ENCODE results near the gene LRMDA. TPM values are rescaled to one million over a fixed set of nuclear protein-coding genes. Genes with fewer than 3 reads are reported as not detected.

Gene LRMDA
- total RNA-seq, 2 experiments from 2014 or later = not detected

DNA sequence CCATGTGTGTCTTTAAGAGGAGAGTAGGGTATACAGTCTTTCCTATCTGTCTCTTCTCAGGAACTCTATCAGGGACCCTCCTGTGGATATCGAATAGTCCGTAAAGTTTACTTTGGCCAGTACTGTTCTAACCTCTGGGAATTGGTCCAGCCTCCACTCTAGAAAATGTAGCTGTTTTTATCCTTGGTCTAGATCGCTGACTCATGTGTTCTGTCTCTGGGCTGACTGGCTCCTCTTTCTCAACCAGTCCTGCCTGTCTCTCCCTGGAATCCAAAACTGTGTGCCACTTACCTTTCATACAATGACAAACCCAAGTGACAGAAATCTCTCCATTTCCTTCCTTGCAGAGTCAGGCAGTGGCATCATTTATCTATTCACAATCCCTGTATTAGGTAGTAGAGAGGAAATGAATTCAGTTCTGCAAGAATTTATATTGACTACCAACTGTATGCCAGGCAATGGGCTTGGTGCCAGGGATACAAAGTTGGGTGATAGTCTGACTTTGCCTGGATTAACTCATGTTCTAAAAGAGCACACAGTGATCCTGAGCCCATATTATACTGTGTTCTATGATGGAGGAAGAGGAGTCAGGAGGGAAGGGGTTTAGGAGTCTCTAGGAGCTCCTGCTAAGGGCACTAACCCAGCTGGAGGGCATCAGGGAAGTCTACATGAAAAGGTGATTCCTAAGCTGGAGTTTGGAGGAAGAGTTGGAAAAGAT, 232.7 kb downstream of the LRMDA start:
- no peak for DNase-seq
- TF ChIP-seq, protein P1, sequence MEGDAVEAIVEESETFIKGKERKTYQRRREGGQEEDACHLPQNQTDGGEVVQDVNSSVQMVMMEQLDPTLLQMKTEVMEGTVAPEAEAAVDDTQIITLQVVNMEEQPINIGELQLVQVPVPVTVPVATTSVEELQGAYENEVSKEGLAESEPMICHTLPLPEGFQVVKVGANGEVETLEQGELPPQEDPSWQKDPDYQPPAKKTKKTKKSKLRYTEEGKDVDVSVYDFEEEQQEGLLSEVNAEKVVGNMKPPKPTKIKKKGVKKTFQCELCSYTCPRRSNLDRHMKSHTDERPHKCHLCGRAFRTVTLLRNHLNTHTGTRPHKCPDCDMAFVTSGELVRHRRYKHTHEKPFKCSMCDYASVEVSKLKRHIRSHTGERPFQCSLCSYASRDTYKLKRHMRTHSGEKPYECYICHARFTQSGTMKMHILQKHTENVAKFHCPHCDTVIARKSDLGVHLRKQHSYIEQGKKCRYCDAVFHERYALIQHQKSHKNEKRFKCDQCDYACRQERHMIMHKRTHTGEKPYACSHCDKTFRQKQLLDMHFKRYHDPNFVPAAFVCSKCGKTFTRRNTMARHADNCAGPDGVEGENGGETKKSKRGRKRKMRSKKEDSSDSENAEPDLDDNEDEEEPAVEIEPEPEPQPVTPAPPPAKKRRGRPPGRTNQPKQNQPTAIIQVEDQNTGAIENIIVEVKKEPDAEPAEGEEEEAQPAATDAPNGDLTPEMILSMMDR (IDR thresholded peaks at IDR 0.05) = no peak
- ATAC-seq (ENCODE audit: poor library complexity) = no peak
- Histone ChIP-seq H3K9me3 (ENCODE audit: control insufficient read depth in 1 of 2, insufficient read depth in 1 of 2, low read length in 2 of 2) (no peaks in the 10 kb centered on the region), H3K4me1 (ENCODE audit: insufficient read depth, low read length) (no peaks in the 10 kb centered on the region), H3K36me3 (ENCODE audit: insufficient read depth, low read length) (no peaks in the 10 kb centered on the region), H3K27ac (ENCODE audit: low read depth in 1 of 2, low read length in 2 of 2) (no peak overlapping the region), H3K4me3 (ENCODE audit: low read length) (no peak overlapping the region), H3K27me3 (ENCODE audit: control insufficient read depth in 1 of 2, insufficient read depth in 2 of 2, low read length in 2 of 2) (no peaks in the 10 kb centered on the region)
- Mint-ChIP-seq H3K36me3 (ENCODE audit: low read depth) (no peaks in the 10 kb centered on the region), H3K27me3 (peaks cover 9% of the 10 kb centered on the region), H3K4me3 (no peak overlapping the region), H3K9me3 (no peaks in the 10 kb centered on the region), H3K4me1 (ENCODE audit: low read depth) (no peaks in the 10 kb centered on the region), H3K27ac (no peak overlapping the region)
- intact Hi-C loops (cut with DNase I, micrococcal nuclease) = no loop called here
- CTCF ChIA-PET = no interaction called here
- POLR2A ChIA-PET = no interaction called here

DNA sequence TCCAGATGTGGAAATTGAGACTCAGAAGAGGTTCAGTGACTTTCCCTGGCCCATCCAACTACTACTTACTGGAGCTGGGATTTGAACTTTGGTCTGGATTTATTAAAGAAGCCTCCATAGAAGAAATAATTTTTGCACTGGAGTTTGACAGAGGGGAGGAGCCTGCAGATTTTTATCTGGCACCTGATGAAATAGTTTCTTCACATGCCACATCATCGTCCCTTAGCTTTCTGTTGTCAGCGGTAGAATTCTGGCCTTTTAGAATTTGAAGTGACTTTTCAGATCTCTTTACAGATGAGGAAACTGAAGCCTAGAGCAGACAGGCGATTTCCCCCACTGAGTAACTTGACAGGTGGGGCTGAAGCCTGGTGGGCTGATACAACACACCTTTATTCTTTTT, 233.5 kb downstream of the LRMDA start:
- H3K4me1 ChIP-seq (ENCODE audit: insufficient read depth, low read length) = no peaks in the 10 kb centered on the region
- ATAC-seq (ENCODE audit: poor library complexity) (no peak), DNase-seq (no peak)
- TF ChIP-seq, protein P1 (IDR thresholded peaks at IDR 0.05) = no peak
- intact Hi-C loops (cut with DNase I, micrococcal nuclease) = no loop called here
- no peak overlapping the region for H3K27ac Mint-ChIP-seq
- POLR2A ChIA-PET = no interaction called here
- CTCF ChIA-PET = no interaction called here
- no peaks in the 10 kb centered on the region for H3K36me3 Mint-ChIP-seq (ENCODE audit: low read depth)
- H3K9me3 ChIP-seq (ENCODE audit: control insufficient read depth in 1 of 2, insufficient read depth in 1 of 2, low read length in 2 of 2) = no peaks in the 10 kb centered on the region
- peaks cover under 1% of the 10 kb centered on the region for H3K27me3 Mint-ChIP-seq
- no peaks in the 10 kb centered on the region for H3K9me3 Mint-ChIP-seq
- H3K27ac ChIP-seq (ENCODE audit: low read depth in 1 of 2, low read length in 2 of 2) = no peak overlapping the region
- no peak overlapping the region for H3K4me3 ChIP-seq (ENCODE audit: low read length)
- no peaks in the 10 kb centered on the region for H3K27me3 ChIP-seq (ENCODE audit: control insufficient read depth in 1 of 2, insufficient read depth in 2 of 2, low read length in 2 of 2)
- H3K36me3 ChIP-seq (ENCODE audit: insufficient read depth, low read length) = no peaks in the 10 kb centered on the region
- H3K4me3 Mint-ChIP-seq = no peak overlapping the region
- H3K4me1 Mint-ChIP-seq (ENCODE audit: low read depth) = no peaks in the 10 kb centered on the region

DNA sequence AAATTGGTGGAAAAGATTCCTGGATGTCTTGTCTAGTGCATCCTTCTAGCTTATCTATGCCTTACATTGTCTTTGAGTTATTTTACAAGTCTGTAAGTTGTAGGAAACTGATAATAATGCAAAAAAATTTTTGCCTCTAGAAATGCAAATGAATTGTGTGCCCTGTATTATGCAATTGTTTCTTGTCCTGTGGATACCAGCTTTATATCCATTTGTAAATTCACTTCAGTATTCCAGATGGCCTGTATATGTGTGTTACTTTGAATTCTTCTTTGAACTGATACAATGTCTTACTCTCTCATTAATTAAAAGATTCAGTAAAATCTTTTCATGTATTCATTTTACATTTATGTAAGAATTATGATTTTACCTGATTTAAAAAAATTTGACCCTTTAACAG, 234.3 kb downstream of the LRMDA start:
- Histone ChIP-seq H3K9me3 (ENCODE audit: control insufficient read depth in 1 of 2, insufficient read depth in 1 of 2, low read length in 2 of 2) (no peaks in the 10 kb centered on the region), H3K27ac (ENCODE audit: low read depth in 1 of 2, low read length in 2 of 2) (no peak overlapping the region), H3K36me3 (ENCODE audit: insufficient read depth, low read length) (no peaks in the 10 kb centered on the region), H3K4me3 (ENCODE audit: low read length) (no peak overlapping the region), H3K27me3 (ENCODE audit: control insufficient read depth in 1 of 2, insufficient read depth in 2 of 2, low read length in 2 of 2) (no peaks in the 10 kb centered on the region), H3K4me1 (ENCODE audit: insufficient read depth, low read length) (no peaks in the 10 kb centered on the region)
- Mint-ChIP-seq H3K4me3 (no peak overlapping the region), H3K4me1 (ENCODE audit: low read depth) (no peaks in the 10 kb centered on the region), H3K9me3 (no peaks in the 10 kb centered on the region), H3K27ac (no peak overlapping the region), H3K36me3 (ENCODE audit: low read depth) (no peaks in the 10 kb centered on the region), H3K27me3 (no peaks in the 10 kb centered on the region)
- ChIA-PET POLR2A (no interaction called here), CTCF (no interaction called here)
- intact Hi-C loops (cut with DNase I, micrococcal nuclease) = no loop called here
- no peak for ATAC-seq (ENCODE audit: poor library complexity)
- TF ChIP-seq, protein P1 (IDR thresholded peaks at IDR 0.05) = no peak
- no peak for DNase-seq
